Stimulated activated CD8-positive, alpha-beta memory T cell treated with anti-CD3 and anti-CD28 coated beads, Interleukin-4, amount 100 ng/mL, for 4 hours (primary cell): ENCODE data around the gene SDS.

ENCODE experiments used
- DNase-seq, 2 donors: peaks; one replicate each; pipeline ENCODE4 v3.0.0-alpha.2; 2020; ENCODE audit warnings: low read depth in 2 of 2, low spot score in 1 of 2

The SDS gene

DNA sequence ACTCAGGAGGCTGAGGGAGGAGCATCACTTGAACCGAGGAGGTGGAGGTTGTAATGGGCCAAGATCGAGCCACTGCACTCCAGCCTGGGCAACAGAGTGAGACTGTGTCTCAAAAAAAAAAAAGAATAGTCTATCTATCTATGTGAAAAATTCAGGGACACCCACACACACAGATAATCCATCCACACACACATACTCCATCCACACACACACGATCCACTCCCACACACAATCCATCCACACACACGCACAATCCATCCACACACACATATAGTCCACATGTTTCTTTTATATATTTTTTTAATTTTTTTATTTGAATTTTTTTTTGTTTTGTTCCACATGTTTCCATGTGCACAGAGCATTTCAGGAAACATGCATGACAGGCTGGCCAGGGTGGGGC is 3.3 kb downstream of the SDS start:
- no peak for DNase-seq

DNA sequence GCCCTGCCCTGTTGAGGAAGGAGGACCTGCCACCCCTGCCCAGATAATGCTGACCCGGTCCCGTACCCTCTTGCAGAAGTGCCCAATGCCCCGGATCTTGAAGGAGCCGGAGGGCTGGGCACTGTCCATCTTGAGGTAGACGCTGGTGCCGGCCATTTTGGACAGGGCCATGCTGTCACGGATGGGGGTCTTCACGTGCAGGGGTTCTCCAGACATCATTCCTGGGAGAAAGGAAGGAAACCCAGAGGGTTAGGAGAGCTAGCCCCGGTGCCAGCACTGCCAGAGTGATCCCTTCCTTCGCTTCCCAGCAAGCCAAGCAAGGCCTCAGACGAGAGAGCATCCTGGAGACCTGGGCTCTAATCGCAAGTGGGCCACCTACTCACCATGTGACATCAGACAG is 4.2 kb downstream of the SDS start:
- no peak for DNase-seq

DNA sequence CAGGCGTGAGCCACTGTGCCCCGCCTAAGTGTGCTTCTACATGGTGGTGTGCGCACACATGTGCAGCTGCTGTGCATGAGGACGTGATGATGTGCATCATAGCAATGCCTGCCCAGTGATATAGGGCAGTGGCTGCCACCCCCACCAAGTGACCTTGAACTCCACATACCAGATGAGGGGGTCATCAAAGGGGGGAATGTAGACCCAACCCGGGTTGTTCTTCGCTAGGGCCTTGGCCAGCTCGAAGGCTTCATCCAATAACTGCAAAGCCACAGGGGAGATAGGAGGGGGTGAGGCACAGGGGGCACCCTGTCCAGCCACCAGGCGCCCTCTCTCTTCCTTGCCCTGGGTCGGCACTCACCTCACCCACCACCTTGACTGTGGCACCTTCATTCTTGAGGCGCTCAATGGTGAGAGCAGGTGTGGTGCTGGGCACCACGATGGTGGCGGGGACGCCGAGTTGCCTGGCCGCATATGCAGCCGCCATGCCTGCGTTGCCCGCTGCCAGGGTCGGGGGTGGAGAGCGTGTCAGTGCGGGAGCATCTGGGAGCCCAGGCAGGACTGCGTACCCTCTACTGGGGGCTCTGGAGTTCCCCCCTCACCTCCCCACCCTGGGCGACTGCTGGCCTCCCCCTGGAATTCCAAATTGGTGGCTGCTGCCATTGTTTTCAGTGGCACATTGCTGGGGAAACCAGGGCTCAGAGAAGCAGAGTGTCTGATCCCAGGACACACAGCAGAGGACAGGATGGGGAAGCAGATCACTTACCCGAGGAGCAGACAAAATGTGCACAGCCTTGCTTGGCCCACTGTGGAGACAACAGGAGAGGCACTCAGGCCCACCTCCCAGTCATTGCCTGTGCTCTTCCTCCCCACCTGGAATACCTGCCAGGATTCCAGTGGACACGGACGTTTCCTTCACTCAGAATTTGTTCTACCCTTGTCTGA is 5.1 kb downstream of the SDS start:
- no peak for DNase-seq

DNA sequence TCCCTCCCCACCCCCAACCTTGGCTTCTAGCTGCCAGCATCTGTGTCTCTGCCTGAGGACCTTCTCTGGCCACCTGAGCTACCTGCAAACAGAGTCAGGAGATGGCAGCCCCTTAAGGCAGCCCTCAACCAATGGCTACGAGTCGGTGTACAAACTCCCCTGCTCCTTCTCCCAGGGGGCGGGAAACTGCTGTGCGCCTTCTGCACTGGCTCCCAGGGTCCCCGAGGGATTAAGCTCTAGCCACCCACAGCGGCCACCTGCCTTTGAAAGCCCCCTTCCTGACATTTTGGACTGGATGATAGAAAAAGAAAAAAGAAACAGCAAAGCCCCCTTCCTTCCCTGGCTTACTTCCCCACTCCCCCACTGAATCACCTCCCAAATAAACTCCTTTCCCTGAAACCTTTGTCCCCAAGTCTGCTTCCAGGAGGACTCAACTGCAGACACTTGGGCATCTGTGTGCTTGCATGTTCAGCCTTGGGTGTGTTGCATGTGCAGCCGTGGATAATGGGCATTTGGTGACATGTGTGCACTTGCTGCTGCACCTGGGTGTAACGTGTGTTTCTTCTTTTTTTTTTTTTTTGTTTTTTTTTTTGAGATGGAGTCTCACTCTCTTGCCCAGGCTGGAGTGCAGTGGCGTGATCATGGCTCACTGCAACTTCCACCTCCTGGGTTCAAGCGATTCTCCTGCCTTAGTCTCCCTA is 6.0 kb downstream of the SDS start:
- DNase-seq: no peak

DNA sequence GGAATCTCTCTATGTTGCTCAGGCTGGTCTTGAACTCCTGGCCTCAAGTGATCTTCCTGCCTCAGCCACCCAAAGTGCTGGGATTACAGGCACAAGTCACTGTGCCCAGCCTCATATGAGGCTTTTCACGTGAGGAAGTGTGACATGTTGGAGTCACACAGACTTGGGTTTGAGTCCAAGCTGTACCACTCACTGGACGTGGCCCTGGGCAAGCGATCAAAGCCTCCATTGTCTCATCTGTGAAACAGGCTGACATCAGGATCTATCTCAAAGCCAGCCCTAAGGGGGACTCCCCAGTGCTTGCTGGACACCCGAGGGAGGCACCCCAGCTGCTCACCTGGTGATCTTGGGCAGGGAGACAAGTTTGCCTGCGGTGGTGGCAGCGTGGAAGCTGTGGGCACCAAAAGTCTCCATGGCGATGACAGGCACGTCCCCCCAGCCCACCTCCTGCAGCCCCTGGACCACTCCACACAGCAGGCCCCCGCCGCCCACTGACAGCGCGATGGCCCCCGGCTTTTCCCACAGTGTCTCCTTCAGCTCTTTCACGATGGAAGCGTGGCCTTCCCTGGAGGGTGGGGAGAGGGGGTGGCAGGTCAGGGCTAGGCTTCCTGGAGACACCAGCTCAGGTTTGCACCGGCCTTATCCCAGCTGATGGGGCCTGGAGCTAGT is 6.7 kb downstream of the SDS start:
- no peak for DNase-seq

DNA sequence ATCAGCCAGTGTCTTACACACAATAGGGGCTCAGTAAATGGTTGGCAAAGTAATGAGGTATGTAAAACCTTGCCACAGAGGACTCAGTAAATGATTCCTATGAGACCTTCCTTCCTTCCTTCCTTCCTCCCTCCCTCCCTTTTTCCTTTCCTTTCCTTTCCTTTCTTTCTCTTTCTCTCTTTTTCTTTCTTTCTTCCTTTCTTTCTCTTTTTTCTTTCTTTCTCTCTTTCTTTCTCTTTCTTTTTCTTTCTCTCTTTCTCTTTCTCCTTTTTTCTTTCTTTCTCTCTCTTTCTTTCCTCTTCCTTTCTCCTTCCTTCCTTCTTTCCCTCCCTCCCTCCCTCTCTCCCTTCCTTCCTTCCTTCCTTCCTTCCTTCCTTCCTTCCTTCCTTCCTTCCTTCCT is 7.5 kb downstream of the SDS start:
- DNase-seq: no peak

DNA sequence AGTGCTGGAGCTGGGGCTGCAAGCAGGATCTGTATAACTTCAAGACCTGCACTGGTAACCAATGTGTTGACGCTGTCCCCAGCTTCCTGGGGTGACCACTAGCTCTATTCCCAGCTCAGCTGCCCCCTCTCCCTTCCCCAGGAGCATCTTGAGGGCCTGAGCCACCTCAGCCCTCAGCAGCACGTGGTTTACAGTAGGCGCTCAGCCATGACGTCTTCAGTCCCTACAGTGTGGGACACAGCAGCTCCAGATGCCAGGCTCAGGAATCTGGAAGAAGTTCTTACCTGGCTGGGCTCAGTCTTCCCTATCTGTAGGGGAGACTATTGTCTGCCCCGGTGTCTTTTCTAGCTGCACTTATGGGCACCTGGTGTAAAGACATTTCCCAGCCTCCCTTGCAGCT is 8.6 kb downstream of the SDS start:
- DNase-seq: no peak

DNA sequence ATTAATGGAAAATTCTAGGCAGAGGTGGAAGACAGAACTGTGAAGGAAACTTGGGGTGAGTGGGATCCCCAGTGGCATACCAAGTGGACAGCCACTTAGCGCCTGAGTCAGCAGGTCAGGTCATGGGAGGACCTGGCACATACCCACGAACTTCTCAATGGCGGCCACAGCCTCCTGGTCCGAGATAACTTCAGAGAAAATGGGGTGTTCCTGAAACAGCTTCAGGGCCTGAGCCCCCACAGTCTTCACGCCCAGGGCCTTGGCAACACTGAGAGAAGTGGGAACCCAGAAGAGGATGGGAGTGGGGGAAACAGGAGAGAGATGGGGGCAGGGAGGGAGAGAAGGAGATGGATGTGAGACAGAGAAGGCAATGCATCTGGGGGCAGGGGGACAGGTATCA is 9.9 kb downstream of the SDS start:
- no peak for DNase-seq

DNA sequence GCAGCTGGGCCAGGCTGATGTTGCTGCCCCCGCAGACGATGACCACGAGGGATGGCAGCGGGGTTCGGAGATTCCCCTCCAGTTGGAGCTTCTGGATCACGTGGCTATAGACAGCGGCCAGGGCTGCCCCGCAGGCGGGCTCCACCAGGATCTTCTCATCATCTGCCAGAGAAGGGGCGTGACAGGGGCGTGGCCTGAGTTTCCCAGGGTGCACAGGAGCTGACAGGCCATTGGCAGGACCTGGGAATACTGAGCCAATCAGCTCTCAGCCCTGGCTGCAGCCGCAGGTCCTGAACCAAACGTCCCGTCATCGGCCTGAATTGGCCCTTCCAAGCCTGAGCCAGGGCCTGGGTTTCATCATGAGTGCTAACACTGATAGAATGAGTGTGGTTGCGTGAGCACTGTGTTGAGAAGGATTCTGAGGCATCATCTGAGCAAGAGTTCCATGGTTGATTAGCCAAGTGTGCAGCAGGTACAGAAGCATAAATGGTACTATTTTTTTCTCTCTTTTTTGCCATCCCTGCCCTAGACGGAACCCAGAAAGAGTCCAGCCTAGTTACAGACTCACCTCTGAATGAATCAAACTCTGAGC is 10.6 kb downstream of the SDS start:
- no peak for DNase-seq

DNA sequence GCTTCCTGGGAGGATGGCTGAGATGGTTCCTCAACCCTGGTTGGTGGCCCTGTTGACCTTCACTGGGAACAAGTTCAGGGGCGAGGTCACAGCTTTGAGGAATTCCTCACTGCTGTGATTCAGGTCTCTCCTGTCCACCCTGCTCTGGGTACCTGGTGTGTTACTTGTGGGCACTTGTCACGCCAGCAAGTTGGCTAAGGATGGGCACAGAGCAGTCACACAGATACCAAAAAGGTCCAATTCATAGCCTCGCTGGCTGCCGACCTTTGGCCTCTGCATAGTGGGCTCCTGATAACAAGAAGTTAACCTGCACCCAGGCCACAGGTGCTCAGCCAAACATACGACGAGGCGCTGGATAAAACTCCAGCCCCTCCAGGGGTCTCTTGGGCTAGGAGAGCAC is 11.2 kb downstream of the SDS start:
- no peak for DNase-seq

DNA sequence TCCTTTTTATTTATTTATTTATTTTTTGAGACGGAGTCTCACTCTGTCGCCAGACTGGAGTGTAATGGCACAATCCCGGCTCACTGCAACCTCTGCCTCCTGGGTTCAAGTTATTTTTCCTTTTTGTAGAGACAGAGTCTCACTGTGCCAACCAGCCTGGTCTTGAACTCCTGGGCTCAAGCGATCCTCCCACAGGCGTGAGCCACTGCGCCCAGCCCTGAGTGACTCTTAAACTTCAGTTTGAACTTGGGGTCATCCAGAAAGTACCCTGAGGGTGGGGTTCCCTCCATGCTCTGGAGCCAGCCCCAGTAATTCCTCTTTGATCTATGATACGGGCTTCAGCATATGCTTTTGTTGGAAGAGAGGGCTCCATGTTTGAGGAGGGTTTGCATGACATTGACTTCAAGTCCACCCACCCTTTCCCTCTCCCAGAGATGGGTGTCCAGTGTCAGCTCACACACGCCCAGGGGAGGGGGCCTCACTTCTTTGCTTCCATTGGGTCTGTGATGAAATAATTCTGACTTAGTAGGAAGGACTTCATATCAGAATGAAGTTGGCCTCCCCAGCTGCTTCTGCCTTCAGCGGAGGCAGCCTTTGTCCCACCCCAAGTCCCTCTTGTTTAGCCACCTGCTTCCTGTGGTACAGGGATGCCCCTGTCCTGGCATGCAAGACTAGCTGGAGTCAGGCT is 11.9 kb downstream of the SDS start:
- DNase-seq: no peak

DNA sequence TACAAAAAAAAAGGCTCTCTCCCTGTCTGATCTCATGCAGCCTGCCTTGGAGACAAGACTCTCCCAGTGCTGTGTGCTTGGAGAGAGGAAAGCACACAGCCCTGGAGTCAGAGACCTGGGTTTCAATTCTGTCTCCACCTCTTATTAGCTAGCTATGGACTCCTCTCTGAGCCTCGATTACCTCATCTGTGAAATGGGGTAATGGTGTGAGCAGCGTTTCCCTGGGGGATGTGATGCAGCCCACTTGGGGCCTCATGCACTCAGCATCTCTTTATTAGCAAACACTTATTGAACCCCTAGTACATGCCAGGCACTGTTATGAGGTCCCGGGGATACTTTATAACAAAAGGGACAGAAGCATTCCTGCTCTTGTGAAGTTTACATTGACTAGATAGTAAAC is 12.5 kb downstream of the SDS start:
- no peak for DNase-seq

DNA sequence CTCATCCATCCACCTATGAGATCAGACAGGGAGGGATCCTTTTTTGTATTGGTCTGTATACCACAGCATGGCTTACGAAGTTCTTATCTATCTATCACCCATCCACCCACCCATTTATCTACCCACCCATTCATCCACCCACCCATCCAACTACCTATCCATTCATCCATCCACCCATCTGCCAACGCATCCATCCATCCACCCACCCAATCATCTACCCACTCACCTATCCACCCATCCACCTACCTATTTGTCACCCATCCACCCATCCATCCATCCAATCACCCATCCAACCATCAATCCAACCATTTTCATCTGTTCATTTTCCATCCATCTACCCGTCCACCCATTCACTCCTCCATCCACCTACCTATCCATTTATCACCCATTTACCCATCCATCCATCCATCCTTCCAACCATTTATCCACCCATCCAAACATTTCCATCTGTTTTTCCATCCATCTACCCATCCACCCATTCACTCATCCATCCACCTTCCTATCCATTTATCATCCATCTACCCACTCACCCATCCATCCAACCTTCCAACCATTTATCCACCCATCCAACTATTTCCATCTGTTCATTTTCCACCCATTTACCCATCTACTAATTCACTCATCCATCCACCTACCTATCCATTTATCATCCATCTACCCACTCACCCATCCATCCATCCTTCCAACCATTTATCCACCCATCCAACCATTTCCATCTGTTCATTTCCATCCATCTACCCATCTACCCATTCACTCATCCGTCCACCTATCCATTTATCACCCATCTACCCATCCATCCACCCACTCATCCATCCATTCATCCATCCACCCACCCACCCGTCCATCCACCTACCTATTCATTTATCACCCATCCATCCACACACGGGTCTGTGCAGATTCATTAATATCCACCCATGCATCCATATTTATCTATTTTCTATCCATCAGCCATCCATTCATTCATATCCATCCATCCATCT is 13.3 kb downstream of the SDS start:
- no peak for DNase-seq

DNA sequence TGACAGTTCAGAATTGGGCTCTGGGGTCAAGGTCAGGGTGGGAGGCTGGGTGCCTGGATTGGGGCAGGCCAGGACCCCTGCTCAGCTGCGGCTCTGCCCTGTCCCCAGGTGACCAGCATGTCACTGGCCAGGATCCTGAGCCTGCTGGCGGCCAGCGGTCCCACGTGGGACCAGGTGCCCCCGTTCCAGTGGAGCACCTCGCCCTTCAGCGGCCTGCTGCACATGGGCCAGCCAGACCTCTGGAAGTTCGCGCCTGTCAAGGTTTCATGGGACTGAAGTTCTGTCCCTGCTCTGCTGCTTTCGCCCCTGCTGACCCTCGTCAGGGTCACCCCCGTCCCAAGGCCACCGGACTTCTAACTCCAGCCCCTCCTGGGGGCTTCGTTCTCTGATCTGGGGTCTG is 15.3 kb downstream of the SDS start:
- no peak for DNase-seq

DNA sequence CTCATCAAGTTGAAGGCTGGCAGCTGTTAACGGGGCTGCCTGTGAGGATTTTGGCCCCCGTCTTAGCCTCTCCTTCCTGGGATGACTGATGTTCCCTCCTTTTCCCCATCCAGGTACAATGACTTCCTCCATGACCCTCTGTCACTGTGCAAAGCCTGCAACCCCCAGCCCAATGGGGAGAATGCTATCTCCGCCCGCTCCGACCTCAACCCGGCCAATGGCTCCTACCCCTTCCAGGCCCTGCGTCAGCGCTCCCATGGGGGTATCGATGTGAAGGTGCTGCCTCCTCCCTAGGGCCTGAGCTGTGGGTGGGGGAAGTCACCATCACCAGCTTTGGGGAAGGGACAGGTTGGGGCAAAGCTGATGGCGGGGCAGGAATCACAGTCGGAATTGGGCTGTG is 16.1 kb downstream of the SDS start:
- no peak for DNase-seq

DNA sequence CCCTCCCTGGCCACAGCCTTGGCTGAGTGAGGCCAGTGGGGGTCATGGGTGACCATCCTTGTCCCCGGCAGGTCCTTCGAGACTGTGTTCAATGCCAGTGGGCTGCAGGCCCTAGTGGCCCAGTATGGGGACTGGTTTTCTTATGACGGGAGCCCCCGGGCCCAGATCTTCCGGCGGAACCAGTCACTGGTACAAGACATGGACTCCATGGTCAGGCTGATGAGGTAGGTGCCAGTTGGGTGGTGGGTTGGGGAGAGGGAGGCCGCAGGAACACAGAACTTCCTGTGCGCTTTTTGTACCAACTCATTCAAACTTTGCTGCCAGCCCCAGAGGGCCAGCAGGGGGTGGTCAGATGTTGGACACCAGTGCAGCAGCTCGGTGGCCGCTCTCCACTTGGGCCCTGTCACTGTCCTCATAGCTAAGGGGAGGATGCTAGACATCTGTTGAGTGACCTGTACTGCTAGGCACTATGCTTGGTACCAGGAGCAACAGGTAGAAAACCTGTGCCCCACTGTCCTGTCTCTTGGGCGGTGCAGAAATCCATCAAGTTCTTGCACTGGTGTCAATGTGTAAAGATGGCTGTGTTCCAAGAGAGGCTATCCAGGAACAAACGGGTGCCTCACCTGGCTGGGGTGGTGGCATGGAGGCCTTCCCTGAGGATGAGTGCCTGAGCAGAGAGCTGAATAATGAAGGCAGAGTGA is 16.7 kb downstream of the SDS start:
- no peak for DNase-seq

DNA sequence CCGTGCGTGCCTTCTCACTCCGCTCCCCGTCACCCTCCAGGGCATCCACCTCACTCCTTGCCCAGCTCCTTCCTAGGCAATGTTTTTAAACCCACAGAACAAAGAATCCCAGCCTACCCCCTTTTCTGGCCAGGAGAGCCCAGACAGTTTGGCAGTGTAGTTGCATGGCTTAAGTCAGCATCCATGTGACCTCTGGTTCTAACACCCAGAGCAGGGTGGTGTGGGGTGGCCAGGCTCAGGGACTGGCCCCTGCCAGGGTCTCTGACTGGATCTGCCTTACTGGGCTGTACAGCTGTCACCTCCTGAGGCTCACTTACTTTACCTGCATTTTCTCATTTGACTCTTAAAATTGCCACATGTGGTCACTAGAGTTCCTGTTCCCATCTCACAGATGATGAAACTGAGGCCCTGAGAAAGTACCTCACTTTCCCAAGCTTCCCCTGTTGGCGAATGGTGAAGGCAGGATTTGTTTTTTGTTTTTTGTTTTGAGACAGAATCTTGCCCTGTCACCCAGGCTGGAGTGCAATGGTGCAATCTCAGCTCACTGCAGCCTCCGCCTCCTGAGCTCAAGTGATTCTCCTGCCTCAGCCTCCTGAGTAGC is 18.3 kb downstream of the SDS start:
- DNase-seq: no peak

DNA sequence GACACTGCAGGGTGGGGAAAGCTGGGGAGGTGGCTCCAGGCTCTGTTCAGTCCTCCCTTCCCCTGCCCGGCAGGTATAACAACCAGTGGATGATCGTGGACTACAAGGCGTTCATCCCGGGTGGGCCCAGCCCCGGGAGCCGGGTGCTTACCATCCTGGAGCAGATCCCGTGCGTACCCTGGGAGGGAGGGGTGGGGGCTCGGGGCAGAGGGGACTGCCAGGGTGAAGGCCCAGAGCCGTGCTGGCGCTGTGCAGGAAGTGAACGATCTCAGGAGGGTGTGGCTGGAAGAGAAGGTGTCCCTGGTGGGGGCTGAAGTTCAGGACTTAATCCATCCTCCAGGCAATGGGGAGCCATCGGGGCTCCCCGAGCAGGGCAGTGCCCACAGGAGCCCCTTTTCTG is 18.9 kb downstream of the SDS start:
- DNase-seq: no peak

DNA sequence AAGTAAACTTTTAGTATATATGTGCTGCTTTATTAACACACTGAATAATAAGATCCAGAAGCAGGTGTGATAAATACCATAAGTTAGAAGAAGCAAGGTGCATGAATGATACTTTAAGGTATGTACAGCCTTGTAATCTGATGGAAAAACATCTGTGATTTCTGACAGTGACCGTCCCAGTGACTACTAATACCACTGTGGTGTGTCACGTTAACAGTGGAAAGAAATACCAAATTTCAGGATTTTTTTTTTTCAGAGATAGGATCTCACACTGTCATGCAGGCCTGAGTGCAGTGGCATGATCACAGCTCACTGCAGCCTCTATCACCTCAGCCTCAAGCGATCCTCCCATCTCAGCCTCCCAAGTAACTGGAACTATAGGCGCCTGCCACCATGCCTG is 21.5 kb downstream of the SDS start:
- no peak for DNase-seq
